Liver (tissue), 3 donors: ENCODE results near the gene ACSM6.

Source experiments
- EGR1 ChIP-seq, 2 donors: IDR thresholded peaks; 2 replicates each; pipeline ENCODE4 v1.6.1; 2016 to 2018; ENCODE audit warnings: antibody characterized with exemption in 2 of 2, low read depth in 2 of 2
- GABPA ChIP-seq, 2 donors: IDR thresholded peaks in 1 of 2; conservative IDR thresholded peaks in 1 of 2; 2 replicates each; pipeline ENCODE4 v1.6.1; 2016; ENCODE audit warnings: antibody characterized with exemption in 2 of 2, mild to moderate bottlenecking in 1 of 2, moderate library complexity in 1 of 2
- HNF4A ChIP-seq, 2 donors: conservative IDR thresholded peaks; 2 replicates each; pipeline ENCODE4 v1.6.1; 2016; ENCODE audit warnings: antibody characterized with exemption in 2 of 2, mild to moderate bottlenecking in 2 of 2
- JUND ChIP-seq, 2 donors: IDR thresholded peaks; 2 replicates each; pipeline ENCODE4 v1.6.1; 2016; ENCODE audit warnings: antibody characterized with exemption in 2 of 2
- RAD21 ChIP-seq, 2 donors: IDR thresholded peaks; 2 replicates each; pipeline ENCODE4 v1.6.1; 2016; ENCODE audit warnings: antibody characterized with exemption in 2 of 2, mild to moderate bottlenecking in 2 of 2
- TAF1 ChIP-seq: conservative IDR thresholded peaks from 2 replicates; pipeline ENCODE4 v1.6.1; 2016; ENCODE audit warnings: antibody characterized with exemption, mild to moderate bottlenecking
- YY1 ChIP-seq: IDR thresholded peaks from 2 replicates; pipeline ENCODE4 v1.6.1; 2016; ENCODE audit warnings: antibody characterized with exemption, mild to moderate bottlenecking
- TF ChIP-seq, protein P1 (sequence below): IDR thresholded peaks from 2 replicates; pipeline ENCODE4 v1.6.1; 2016; ENCODE audit warnings: antibody characterized with exemption, mild to moderate bottlenecking
- TF ChIP-seq, protein P2 (sequence below): IDR thresholded peaks from 2 replicates; pipeline ENCODE4 v1.6.1; 2016; ENCODE audit warnings: antibody characterized with exemption
- TF ChIP-seq, protein P3 (sequence below): IDR thresholded peaks from 2 replicates; pipeline ENCODE4 v1.6.1; 2016; ENCODE audit warnings: antibody characterized with exemption
- TF ChIP-seq, protein P4 (sequence below): fragments of 150-350 bp; IDR thresholded peaks from 2 replicates; pipeline ENCODE4 v1.5.1; 2017; ENCODE audit warnings: improper control_type of control experiment, low read depth, low read length; ENCODE audit not compliant: missing input control
- TF ChIP-seq, protein P5 (sequence below): IDR thresholded peaks from 2 replicates; pipeline ENCODE4 v1.6.1; 2016; ENCODE audit warnings: antibody characterized with exemption
- donor health status: healthy.
- donor health status: healthy.

DNA sequence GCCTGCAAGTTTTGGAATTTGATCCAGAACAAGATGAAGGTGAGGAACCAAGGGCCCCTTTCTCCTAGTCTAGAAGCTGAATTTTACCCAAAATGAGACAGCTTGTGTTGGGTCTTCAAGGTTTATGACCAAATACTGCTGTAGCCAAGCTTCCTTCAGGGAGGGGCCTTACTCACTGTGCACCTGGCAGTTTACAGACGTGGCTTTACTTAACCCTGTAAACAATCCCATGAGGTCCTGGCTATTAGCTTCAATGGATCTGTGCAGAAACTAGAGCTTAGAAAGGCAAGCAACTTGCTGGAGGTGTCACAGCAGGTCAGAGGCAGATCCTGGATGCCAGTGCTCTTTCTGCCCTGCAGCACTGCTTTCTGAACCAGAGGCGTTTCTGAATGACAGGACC is 50.1 kb downstream of the ACSM6 start:
- TF ChIP-seq, protein P1, sequence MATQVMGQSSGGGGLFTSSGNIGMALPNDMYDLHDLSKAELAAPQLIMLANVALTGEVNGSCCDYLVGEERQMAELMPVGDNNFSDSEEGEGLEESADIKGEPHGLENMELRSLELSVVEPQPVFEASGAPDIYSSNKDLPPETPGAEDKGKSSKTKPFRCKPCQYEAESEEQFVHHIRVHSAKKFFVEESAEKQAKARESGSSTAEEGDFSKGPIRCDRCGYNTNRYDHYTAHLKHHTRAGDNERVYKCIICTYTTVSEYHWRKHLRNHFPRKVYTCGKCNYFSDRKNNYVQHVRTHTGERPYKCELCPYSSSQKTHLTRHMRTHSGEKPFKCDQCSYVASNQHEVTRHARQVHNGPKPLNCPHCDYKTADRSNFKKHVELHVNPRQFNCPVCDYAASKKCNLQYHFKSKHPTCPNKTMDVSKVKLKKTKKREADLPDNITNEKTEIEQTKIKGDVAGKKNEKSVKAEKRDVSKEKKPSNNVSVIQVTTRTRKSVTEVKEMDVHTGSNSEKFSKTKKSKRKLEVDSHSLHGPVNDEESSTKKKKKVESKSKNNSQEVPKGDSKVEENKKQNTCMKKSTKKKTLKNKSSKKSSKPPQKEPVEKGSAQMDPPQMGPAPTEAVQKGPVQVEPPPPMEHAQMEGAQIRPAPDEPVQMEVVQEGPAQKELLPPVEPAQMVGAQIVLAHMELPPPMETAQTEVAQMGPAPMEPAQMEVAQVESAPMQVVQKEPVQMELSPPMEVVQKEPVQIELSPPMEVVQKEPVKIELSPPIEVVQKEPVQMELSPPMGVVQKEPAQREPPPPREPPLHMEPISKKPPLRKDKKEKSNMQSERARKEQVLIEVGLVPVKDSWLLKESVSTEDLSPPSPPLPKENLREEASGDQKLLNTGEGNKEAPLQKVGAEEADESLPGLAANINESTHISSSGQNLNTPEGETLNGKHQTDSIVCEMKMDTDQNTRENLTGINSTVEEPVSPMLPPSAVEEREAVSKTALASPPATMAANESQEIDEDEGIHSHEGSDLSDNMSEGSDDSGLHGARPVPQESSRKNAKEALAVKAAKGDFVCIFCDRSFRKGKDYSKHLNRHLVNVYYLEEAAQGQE, result no peak
- TF ChIP-seq, protein P2, sequence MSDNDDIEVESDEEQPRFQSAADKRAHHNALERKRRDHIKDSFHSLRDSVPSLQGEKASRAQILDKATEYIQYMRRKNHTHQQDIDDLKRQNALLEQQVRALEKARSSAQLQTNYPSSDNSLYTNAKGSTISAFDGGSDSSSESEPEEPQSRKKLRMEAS, result no peak
- TF ChIP-seq, protein P3, sequence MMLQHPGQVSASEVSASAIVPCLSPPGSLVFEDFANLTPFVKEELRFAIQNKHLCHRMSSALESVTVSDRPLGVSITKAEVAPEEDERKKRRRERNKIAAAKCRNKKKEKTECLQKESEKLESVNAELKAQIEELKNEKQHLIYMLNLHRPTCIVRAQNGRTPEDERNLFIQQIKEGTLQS, result no peak
- TF ChIP-seq, protein P4, sequence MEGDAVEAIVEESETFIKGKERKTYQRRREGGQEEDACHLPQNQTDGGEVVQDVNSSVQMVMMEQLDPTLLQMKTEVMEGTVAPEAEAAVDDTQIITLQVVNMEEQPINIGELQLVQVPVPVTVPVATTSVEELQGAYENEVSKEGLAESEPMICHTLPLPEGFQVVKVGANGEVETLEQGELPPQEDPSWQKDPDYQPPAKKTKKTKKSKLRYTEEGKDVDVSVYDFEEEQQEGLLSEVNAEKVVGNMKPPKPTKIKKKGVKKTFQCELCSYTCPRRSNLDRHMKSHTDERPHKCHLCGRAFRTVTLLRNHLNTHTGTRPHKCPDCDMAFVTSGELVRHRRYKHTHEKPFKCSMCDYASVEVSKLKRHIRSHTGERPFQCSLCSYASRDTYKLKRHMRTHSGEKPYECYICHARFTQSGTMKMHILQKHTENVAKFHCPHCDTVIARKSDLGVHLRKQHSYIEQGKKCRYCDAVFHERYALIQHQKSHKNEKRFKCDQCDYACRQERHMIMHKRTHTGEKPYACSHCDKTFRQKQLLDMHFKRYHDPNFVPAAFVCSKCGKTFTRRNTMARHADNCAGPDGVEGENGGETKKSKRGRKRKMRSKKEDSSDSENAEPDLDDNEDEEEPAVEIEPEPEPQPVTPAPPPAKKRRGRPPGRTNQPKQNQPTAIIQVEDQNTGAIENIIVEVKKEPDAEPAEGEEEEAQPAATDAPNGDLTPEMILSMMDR, result no peak
- TF ChIP-seq JUND (IDR thresholded peaks at IDR 0.05) (no peak), RAD21 (IDR thresholded peaks at IDR 0.05) (no peak), GABPA (IDR thresholded peaks at IDR 0.05 in 1 of 2, conservative IDR thresholded peaks at IDR 0.05 in 1 of 2) (no peak), TAF1 (no peak), HNF4A (conservative IDR thresholded peaks at IDR 0.05) (no peak), YY1 (no peak), EGR1 (IDR thresholded peaks at IDR 0.05; ENCODE audit: low read depth in 2 of 2) (no peak)
- TF ChIP-seq, protein P5, sequence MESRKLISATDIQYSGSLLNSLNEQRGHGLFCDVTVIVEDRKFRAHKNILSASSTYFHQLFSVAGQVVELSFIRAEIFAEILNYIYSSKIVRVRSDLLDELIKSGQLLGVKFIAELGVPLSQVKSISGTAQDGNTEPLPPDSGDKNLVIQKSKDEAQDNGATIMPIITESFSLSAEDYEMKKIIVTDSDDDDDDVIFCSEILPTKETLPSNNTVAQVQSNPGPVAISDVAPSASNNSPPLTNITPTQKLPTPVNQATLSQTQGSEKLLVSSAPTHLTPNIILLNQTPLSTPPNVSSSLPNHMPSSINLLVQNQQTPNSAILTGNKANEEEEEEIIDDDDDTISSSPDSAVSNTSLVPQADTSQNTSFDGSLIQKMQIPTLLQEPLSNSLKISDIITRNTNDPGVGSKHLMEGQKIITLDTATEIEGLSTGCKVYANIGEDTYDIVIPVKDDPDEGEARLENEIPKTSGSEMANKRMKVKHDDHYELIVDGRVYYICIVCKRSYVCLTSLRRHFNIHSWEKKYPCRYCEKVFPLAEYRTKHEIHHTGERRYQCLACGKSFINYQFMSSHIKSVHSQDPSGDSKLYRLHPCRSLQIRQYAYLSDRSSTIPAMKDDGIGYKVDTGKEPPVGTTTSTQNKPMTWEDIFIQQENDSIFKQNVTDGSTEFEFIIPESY, result no peak
